Neural progenitor cell (in vitro differentiated cells): Measurements from ENCODE around the gene GPR143. TPM values are rescaled to one million over a fixed set of nuclear protein-coding genes. Genes with fewer than 3 reads are reported as not detected.

ENCODE experiments used
- DNase-seq: peaks from one replicate; pipeline ENCODE4 v3.0.0-alpha.2; 2016; ENCODE audit warnings: low spot score
- H2AFZ ChIP-seq: fragments of 200-600 bp; sonication (generic); replicated peaks from 2 replicates; pipeline ENCODE4 v1.6.1; 2016; ENCODE audit warnings: antibody characterized with exemption
- H3F3A ChIP-seq: fragments of 200-600 bp; sonication (generic); 2 replicates; pipeline ENCODE4 v1.6.1; 2016; ENCODE audit warnings: antibody characterized with exemption, low read depth
- H3K27ac ChIP-seq: fragments of 200-600 bp; sonication (generic); 2 replicates; pipeline ENCODE4 v1.5.1; 2016; ENCODE audit warnings: mild to moderate bottlenecking
- H3K27me3 ChIP-seq: fragments of 200-600 bp; sonication (generic); 2 replicates; pipeline ENCODE4 v1.6.1; 2016; ENCODE audit warnings: mild to moderate bottlenecking, moderate library complexity
- H3K36me3 ChIP-seq: fragments of 200-600 bp; sonication (generic); 2 replicates; pipeline ENCODE4 v1.5.1; 2016
- H3K4me1 ChIP-seq: fragments of 200-600 bp; sonication (generic); 2 replicates; pipeline ENCODE4 v1.6.1; 2016; ENCODE audit warnings: mixed run types
- H3K4me2 ChIP-seq: fragments of 200-600 bp; sonication (generic); 2 replicates; pipeline ENCODE4 v1.6.1; 2016
- H3K4me3 ChIP-seq: fragments of 200-600 bp; sonication (generic); 2 replicates; pipeline ENCODE4 v1.5.1; 2016
- H3K79me2 ChIP-seq: fragments of 200-600 bp; sonication (generic); 2 replicates; pipeline ENCODE4 v1.6.1; 2016; ENCODE audit warnings: low read depth
- H3K9ac ChIP-seq: fragments of 200-600 bp; sonication (generic); 2 replicates; pipeline ENCODE4 v1.6.1; 2016
- H3K9me3 ChIP-seq: fragments of 200-600 bp; sonication (generic); 2 replicates; pipeline ENCODE4 v1.5.1; 2016; ENCODE audit warnings: low read depth
- H4K20me1 ChIP-seq: fragments of 200-600 bp; sonication (generic); 2 replicates; pipeline ENCODE4 v1.6.1; 2016; ENCODE audit warnings: low read depth
- H3K27ac Mint-ChIP-seq: 3 replicates; pipeline ENCODE4 v1.8.0; 2021; ENCODE audit warnings: mixed read lengths
- H3K27me3 Mint-ChIP-seq: 2 replicates; pipeline ENCODE4 v1.8.0; 2022; ENCODE audit warnings: low read depth, mild to moderate bottlenecking, inconsistent platforms, moderate library complexity, mixed read lengths; ENCODE audit not compliant: insufficient read depth
- H3K36me3 Mint-ChIP-seq: 3 replicates; pipeline ENCODE4 v1.8.0; 2021; ENCODE audit warnings: mixed read lengths
- H3K4me1 Mint-ChIP-seq: 3 replicates; pipeline ENCODE4 v1.8.0; 2021; ENCODE audit warnings: mixed read lengths
- H3K4me3 Mint-ChIP-seq: 3 replicates; pipeline ENCODE4 v1.8.0; 2021; ENCODE audit warnings: mild to moderate bottlenecking, moderate library complexity, mixed read lengths
- H3K9me3 Mint-ChIP-seq: 3 replicates; pipeline ENCODE4 v1.8.0; 2020; ENCODE audit warnings: mixed read lengths
- CTCF ChIP-seq: fragments of 200-600 bp; sonication (generic); IDR thresholded peaks from 2 replicates; pipeline ENCODE4 v1.5.1; 2017; ENCODE audit warnings: antibody characterized with exemption, mild to moderate bottlenecking
- EZH2 ChIP-seq: fragments of 200-600 bp; sonication (generic); IDR thresholded peaks from 2 replicates; pipeline ENCODE4 v1.6.1; 2017; ENCODE audit warnings: antibody characterized with exemption, mild to moderate bottlenecking, moderate library complexity
- EZH2phosphoT487 ChIP-seq: fragments of 200-600 bp; sonication (generic); IDR thresholded peaks from 2 replicates; pipeline ENCODE4 v1.6.1; 2017; ENCODE audit warnings: antibody characterized with exemption
- total RNA-seq: library from RNA; depleted of rRNA; stranded (reverse); fragments of >200 nt; gene quantifications from 2 replicates; pipeline ENCODE4 v1.2.3, GENCODE V29; 2015; ENCODE audit warnings: low replicate concordance

Gene GPR143
- total RNA-seq, 1 donor from 2014 or later = 10.6 TPM

- Mint-ChIP-seq H3K4me1 (no peaks in the 10 kb centered on the region), H3K9me3 (no peaks in the 10 kb centered on the region), H3K27ac (no peak overlapping the region), H3K27me3 (peaks cover 3% of the 10 kb centered on the region), H3K36me3 (peaks cover 44% of the 10 kb centered on the region), H3K4me3 (no peak overlapping the region)
- Histone ChIP-seq H3K4me3 (no peak overlapping the region), H3K9ac (no peak overlapping the region), H3K36me3 (no peaks in the 10 kb centered on the region), H3K4me1 (no peaks in the 10 kb centered on the region), H3K27ac (no peak overlapping the region), H2AFZ (no peak overlapping the region), H3K27me3 (no peaks in the 10 kb centered on the region), H3F3A (no peaks in the 10 kb centered on the region), H3K79me2 (no peaks in the 10 kb centered on the region), H3K9me3 (no peaks in the 10 kb centered on the region), H3K4me2 (no peak overlapping the region), H4K20me1 (no peaks in the 10 kb centered on the region)
- DNase-seq = no peak
- TF ChIP-seq EZH2phosphoT487 = no peak
- no peak for TF ChIP-seq EZH2
These were observed 77.7 kb downstream of the GPR143 start for GRCh38 chrX:9687899-9688298.

- H4K20me1 ChIP-seq = no peaks in the 10 kb centered on the region
- peaks cover 42% of the 10 kb centered on the region for H3K36me3 Mint-ChIP-seq
- no peak overlapping the region for H3K4me2 ChIP-seq
- no peak overlapping the region for H2AFZ ChIP-seq
- no peak overlapping the region for H3K4me3 ChIP-seq
- no peaks in the 10 kb centered on the region for H3F3A ChIP-seq
- H3K79me2 ChIP-seq = no peaks in the 10 kb centered on the region
- H3K9ac ChIP-seq = no peak overlapping the region
- no peaks in the 10 kb centered on the region for H3K9me3 Mint-ChIP-seq
- no peaks in the 10 kb centered on the region for H3K4me1 Mint-ChIP-seq
- no peaks in the 10 kb centered on the region for H3K9me3 ChIP-seq
- no peaks in the 10 kb centered on the region for H3K36me3 ChIP-seq
- no peak overlapping the region for H3K4me3 Mint-ChIP-seq
- no peak for DNase-seq
- peak overlapping the region; percentile 44 for H3K27ac Mint-ChIP-seq
- peaks cover 3% of the 10 kb centered on the region for H3K27me3 Mint-ChIP-seq
- no peaks in the 10 kb centered on the region for H3K27me3 ChIP-seq
- no peak overlapping the region for H3K27ac ChIP-seq
- H3K4me1 ChIP-seq = no peaks in the 10 kb centered on the region
- no peak for TF ChIP-seq CTCF
These were observed 82.3 kb downstream of the GPR143 start for GRCh38 chrX:9683350-9683749.

- Histone ChIP-seq H3K36me3 (no peaks in the 10 kb centered on the region), H3K4me3 (no peak overlapping the region), H3K79me2 (no peaks in the 10 kb centered on the region), H2AFZ (no peak overlapping the region), H3K9me3 (no peaks in the 10 kb centered on the region), H3F3A (no peaks in the 10 kb centered on the region), H3K9ac (no peak overlapping the region), H3K27ac (no peak overlapping the region), H4K20me1 (no peaks in the 10 kb centered on the region), H3K4me1 (no peaks in the 10 kb centered on the region), H3K27me3 (no peaks in the 10 kb centered on the region), H3K4me2 (no peak overlapping the region)
- Mint-ChIP-seq H3K27me3 (peaks cover 3% of the 10 kb centered on the region), H3K9me3 (no peaks in the 10 kb centered on the region), H3K4me3 (no peak overlapping the region), H3K36me3 (peaks cover 44% of the 10 kb centered on the region), H3K27ac (no peak overlapping the region), H3K4me1 (no peaks in the 10 kb centered on the region)
- no peak for DNase-seq
- TF ChIP-seq EZH2phosphoT487 (no peak), EZH2 (no peak), CTCF (no peak)
These were observed 82.8 kb downstream of the GPR143 start for GRCh38 chrX:9682861-9683260.

- Histone ChIP-seq H2AFZ (no peak overlapping the region), H4K20me1 (no peaks in the 10 kb centered on the region), H3K27me3 (no peaks in the 10 kb centered on the region), H3K4me3 (no peak overlapping the region), H3F3A (no peaks in the 10 kb centered on the region), H3K4me1 (no peaks in the 10 kb centered on the region), H3K9ac (no peak overlapping the region), H3K36me3 (no peaks in the 10 kb centered on the region), H3K9me3 (no peaks in the 10 kb centered on the region), H3K4me2 (no peak overlapping the region), H3K27ac (no peak overlapping the region), H3K79me2 (no peaks in the 10 kb centered on the region)
- DNase-seq = peak; percentile 13
- Mint-ChIP-seq H3K27ac (no peak overlapping the region), H3K4me3 (no peak overlapping the region), H3K9me3 (no peaks in the 10 kb centered on the region), H3K27me3 (peaks cover 3% of the 10 kb centered on the region), H3K36me3 (peaks cover 49% of the 10 kb centered on the region), H3K4me1 (no peaks in the 10 kb centered on the region)
- TF ChIP-seq EZH2phosphoT487 (no peak), CTCF (peak; percentile 13)
These were observed 83.2 kb downstream of the GPR143 start for GRCh38 chrX:9682456-9682855.
